Activated naive CD8-positive, alpha-beta T cell (primary cell): Measurements from ENCODE around the gene ORC1.
"Not testable (repeated sequence)": the region's sequence is repeated elsewhere in the genome, so short reads cannot be mapped to it uniquely, and the experiment has no call there.

Source experiments
- H3K27ac Mint-ChIP-seq: one replicate; pipeline ENCODE4 v1.8.0; 2021; ENCODE audit warnings: mixed read lengths
- H3K27me3 Mint-ChIP-seq: one replicate; pipeline ENCODE4 v1.8.0; 2021; ENCODE audit warnings: mixed read lengths
- H3K36me3 Mint-ChIP-seq: one replicate; pipeline ENCODE4 v1.8.0; 2021; ENCODE audit warnings: mixed read lengths
- H3K4me1 Mint-ChIP-seq: one replicate; pipeline ENCODE4 v1.8.0; 2021; ENCODE audit warnings: low read depth, mixed read lengths
- H3K4me3 Mint-ChIP-seq: one replicate; pipeline ENCODE4 v1.8.0; 2021; ENCODE audit warnings: mild to moderate bottlenecking, mixed read lengths
- H3K9me3 Mint-ChIP-seq: one replicate; pipeline ENCODE4 v1.8.0; 2021; ENCODE audit warnings: low read depth, mixed read lengths

The ORC1 gene

DNA sequence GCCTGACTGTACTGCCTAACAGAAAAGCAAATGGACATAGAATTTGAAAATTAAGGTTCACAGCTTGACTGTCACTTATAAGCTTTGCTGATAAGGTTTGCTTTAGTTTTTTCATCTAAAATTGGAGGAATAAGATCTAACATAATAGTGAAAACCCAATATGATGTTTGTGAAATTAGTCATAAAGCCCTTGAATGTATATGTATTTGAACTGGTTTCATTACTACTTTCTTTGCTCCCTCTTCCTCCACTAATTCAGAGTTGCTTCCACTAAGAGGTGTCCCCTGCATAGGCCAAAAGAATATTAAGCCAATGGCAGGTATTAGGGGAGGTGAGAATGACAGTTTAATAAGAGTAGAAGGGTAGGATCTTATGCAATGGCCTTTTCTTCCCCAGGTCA lies 10.7 kb upstream of the ORC1 start:
- no peaks in the 10 kb centered on the region for H3K9me3 Mint-ChIP-seq
- peaks cover 27% of the 10 kb centered on the region for H3K4me1 Mint-ChIP-seq
- H3K27ac Mint-ChIP-seq, result no peak overlapping the region
- no peaks in the 10 kb centered on the region for H3K27me3 Mint-ChIP-seq
- no peak overlapping the region for H3K4me3 Mint-ChIP-seq
- H3K36me3 Mint-ChIP-seq, result peaks cover 16% of the 10 kb centered on the region

GRCh38 chr1:52413410-52413989 lies 9.3 kb upstream of the ORC1 start:
- Mint-ChIP-seq H3K27me3 (no peaks in the 10 kb centered on the region), H3K27ac (no peak overlapping the region), H3K4me1 (peaks cover 18% of the 10 kb centered on the region), H3K36me3 (peaks cover 17% of the 10 kb centered on the region), H3K9me3 (no peaks in the 10 kb centered on the region), H3K4me3 (no peak overlapping the region)

DNA sequence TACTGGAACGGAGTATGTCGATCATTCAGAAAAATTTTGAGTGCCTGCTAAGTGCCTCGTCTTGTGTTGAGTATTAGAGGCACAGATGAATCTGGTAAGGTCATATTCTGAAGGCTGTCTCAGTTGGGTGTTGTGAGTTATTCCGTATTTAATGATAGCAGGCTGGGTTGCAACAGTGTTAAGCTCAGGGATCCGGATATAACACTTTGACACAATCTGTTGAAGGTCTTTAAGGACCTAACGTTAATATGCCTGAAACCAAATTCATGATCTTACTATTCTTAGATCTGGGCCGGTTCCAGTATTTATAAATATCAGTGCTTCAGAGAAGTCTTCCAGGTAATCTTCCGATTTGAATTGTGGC lies 734 bp upstream of the ORC1 start:
- Mint-ChIP-seq H3K4me1 (peaks cover 37% of the 10 kb centered on the region), H3K36me3 (peaks cover 19% of the 10 kb centered on the region)

DNA sequence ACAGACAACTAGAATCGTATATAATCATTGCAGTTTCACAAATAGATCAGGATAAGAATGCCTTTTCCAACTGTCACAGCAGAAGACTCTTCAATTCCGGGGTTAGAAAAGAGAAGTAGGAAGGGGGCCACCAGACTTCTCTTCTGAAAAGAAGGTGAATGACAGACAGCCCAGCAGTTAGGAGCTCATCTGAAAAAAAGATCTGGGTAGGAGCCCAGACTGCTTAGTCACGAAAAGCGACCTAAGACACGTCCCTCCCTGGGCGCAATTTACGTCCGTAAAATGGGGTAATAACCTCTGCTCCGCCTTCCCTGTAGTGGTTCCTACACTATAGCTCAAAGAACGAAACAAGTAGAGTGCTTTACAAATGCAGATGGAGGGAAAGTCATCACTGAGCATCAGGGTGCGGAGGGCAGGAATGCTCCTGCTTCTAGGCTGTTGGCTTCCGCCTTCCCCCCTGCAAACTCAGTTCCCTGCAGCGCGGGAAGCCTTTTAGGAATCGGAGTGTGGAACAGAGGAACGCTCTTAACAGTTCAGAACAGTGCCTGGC lies 582 bp downstream of the ORC1 start:
- no peaks in the 10 kb centered on the region for H3K9me3 Mint-ChIP-seq
- H3K36me3 Mint-ChIP-seq, result peaks cover 18% of the 10 kb centered on the region
- peak overlapping the region; percentile 99 for H3K27ac Mint-ChIP-seq
- peaks cover 33% of the 10 kb centered on the region for H3K4me1 Mint-ChIP-seq
- H3K27me3 Mint-ChIP-seq, result no peaks in the 10 kb centered on the region
- peak overlapping the region; percentile 100 for H3K4me3 Mint-ChIP-seq

More for the DNA sequence above, 734 bp upstream of the ORC1 start:
- no peaks in the 10 kb centered on the region for H3K27me3 Mint-ChIP-seq
- peak overlapping the region; percentile 100 for H3K4me3 Mint-ChIP-seq
- H3K27ac Mint-ChIP-seq, result peak overlapping the region; percentile 99
- no peaks in the 10 kb centered on the region for H3K9me3 Mint-ChIP-seq

DNA sequence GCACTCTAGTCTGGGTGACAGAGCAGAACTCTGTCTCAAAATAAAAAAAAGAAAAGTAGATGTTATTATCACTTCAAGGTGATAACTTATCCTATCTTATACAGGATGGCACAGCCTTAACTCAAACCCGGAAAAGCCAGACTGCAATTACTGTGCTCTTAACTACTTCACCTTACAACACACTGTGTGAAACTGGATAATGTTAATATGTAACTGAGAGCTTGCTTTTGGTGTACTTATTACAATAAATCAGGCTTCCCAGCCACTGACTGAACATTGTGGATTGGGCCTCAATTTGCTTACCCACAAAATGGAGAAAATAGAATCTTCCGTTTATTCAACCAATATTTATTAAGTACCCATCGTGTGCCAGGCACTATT lies 1.4 kb downstream of the ORC1 start:
- no peaks in the 10 kb centered on the region for H3K27me3 Mint-ChIP-seq
- H3K4me3 Mint-ChIP-seq, result peak overlapping the region; percentile 100
- peaks cover 18% of the 10 kb centered on the region for H3K36me3 Mint-ChIP-seq
- H3K4me1 Mint-ChIP-seq, result peaks cover 33% of the 10 kb centered on the region
- H3K9me3 Mint-ChIP-seq, result no peaks in the 10 kb centered on the region
- H3K27ac Mint-ChIP-seq, result no peak overlapping the region

DNA sequence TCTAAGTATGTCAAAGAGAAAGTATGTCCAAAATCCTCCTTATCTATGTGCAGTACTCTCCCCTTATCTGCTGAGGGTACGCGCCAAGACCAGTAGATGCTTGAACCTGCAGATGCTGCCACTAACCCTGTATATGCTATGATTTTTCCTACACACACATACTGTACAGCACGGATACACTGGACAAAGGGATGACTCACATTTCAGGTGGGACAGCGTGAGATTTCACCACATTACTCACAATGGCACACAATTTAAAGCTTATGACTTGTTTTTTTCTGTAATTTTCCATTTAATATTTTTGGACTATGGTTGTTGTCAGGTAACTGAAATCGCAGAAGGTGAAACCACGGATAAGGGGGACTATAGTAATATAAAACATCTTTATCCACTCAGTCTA lies 4.1 kb downstream of the ORC1 start:
- H3K36me3 Mint-ChIP-seq, result peaks cover 18% of the 10 kb centered on the region
- peaks cover 15% of the 10 kb centered on the region for H3K4me1 Mint-ChIP-seq
- no peaks in the 10 kb centered on the region for H3K9me3 Mint-ChIP-seq
- H3K4me3 Mint-ChIP-seq, result no peak overlapping the region
- H3K27me3 Mint-ChIP-seq, result no peaks in the 10 kb centered on the region
- no peak overlapping the region for H3K27ac Mint-ChIP-seq

- Mint-ChIP-seq H3K4me1 (peaks cover 12% of the 10 kb centered on the region), H3K27ac (no peak overlapping the region), H3K4me3 (no peak overlapping the region), H3K9me3 (no peaks in the 10 kb centered on the region), H3K36me3 (peaks cover 18% of the 10 kb centered on the region), H3K27me3 (no peaks in the 10 kb centered on the region)
These were observed 4.6 kb downstream of the ORC1 start for GRCh38 chr1:52399629-52400028.

DNA sequence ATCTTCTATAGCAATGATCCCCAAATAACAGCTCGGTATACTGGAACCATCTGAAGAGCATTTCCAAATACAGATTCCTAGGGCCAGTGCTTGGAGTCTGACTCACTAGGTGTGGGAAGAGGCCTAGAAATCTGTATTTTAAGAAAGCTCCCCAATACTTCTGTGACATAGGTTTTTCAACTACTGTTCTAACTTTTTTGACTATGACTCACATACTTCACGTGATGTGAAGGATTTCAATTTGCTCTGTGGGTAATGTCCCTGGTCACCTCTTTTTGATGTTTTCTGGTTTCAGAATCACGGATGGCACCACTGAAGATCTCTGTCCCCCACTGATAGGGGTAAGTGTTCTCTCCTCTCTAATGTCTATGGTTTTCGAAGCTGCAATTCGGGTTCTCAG lies 11.0 kb downstream of the ORC1 start:
- no peaks in the 10 kb centered on the region for H3K9me3 Mint-ChIP-seq
- H3K4me3 Mint-ChIP-seq, result no peak overlapping the region
- H3K4me1 Mint-ChIP-seq, result no peaks in the 10 kb centered on the region
- peaks cover 26% of the 10 kb centered on the region for H3K36me3 Mint-ChIP-seq
- no peaks in the 10 kb centered on the region for H3K27me3 Mint-ChIP-seq
- no peak overlapping the region for H3K27ac Mint-ChIP-seq

DNA sequence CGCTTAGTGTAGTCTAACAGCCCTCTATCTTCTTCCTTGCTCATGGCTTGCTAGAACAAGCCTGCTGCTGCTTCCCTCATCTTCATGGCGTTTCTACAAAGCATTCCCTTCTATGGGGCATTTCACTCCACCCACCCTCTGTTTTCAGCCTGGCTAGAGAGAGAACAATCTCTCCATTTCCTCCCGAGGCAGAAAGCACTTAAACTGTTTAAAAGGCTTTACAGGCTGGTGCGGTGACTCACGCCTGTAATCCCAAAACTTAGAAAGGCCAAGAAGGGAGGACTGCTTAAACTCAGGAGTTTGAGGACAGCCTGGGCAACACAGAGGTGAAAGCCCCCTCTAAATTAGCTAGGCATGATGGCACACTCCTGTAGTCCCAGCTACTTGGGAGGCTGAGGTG lies 17.8 kb downstream of the ORC1 start:
- Mint-ChIP-seq H3K27ac (no peak overlapping the region), H3K27me3 (no peaks in the 10 kb centered on the region), H3K4me3 (no peak overlapping the region), H3K4me1 (no peaks in the 10 kb centered on the region), H3K9me3 (no peaks in the 10 kb centered on the region), H3K36me3 (peaks cover 18% of the 10 kb centered on the region)

DNA sequence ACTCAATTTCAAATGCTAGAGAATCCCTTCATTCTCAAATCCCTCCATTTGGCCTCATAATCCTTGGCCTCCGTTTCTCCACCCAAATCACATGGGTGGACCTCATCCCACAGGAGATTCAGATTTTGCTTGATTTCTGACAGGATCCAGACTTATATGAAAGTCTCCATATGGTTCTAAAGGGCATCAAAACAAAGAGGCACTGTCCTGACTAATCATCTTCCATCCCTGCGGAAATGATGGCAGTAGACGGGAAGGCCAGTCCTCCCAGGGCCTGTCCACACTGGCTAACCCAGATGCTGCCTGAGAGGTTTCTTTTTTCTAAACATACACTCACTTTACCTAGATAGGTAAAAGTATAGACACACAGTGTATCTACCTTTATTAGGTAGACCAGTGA lies 18.8 kb downstream of the ORC1 start:
- no peak overlapping the region for H3K27ac Mint-ChIP-seq

DNA sequence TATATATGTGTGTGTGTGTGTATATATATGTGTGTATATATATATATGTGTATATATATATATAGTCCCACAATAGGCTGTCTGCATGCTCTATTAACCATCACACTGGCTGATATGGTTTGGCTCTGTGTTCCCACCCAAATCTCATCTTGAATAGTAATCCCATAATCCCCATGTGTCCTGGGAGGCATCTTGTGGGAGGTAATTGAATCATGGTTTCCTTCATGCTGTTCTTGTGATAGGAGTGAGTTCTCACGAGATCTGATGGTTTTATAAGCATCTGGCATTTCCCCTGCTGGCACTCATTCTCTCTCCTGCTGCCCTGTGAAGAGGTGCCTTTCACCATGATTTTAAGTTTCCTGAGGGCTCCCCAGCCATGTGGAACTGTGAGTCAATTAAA lies 34.4 kb downstream of the ORC1 start:
- not testable (repeated sequence) for H3K4me3 Mint-ChIP-seq, H3K9me3 Mint-ChIP-seq, H3K27me3 Mint-ChIP-seq, H3K36me3 Mint-ChIP-seq, H3K27ac Mint-ChIP-seq
- peaks cover 32% of the 10 kb centered on the region for H3K4me1 Mint-ChIP-seq

More for the DNA sequence above, 18.8 kb downstream of the ORC1 start:
- Mint-ChIP-seq H3K4me1 (no peaks in the 10 kb centered on the region), H3K9me3 (no peaks in the 10 kb centered on the region), H3K4me3 (no peak overlapping the region), H3K36me3 (peaks cover 18% of the 10 kb centered on the region), H3K27me3 (no peaks in the 10 kb centered on the region)

GRCh38 chr1:52368383-52369172 lies 35.6 kb downstream of the ORC1 start:
- Mint-ChIP-seq H3K27ac (no peak overlapping the region), H3K27me3 (no peaks in the 10 kb centered on the region), H3K9me3 (no peaks in the 10 kb centered on the region), H3K36me3 (peaks cover 2% of the 10 kb centered on the region), H3K4me3 (peak overlapping the region; percentile 79), H3K4me1 (peaks cover 43% of the 10 kb centered on the region)

- H3K4me1 Mint-ChIP-seq, result peaks cover 48% of the 10 kb centered on the region
- peak overlapping the region; percentile 56 for H3K4me3 Mint-ChIP-seq
- no peaks in the 10 kb centered on the region for H3K9me3 Mint-ChIP-seq
- no peak overlapping the region for H3K27ac Mint-ChIP-seq
- H3K36me3 Mint-ChIP-seq, result no peaks in the 10 kb centered on the region
- no peaks in the 10 kb centered on the region for H3K27me3 Mint-ChIP-seq
These were observed 37.0 kb downstream of the ORC1 start for GRCh38 chr1:52367272-52367671.

- H3K4me1 Mint-ChIP-seq, result peaks cover 51% of the 10 kb centered on the region
- no peaks in the 10 kb centered on the region for H3K9me3 Mint-ChIP-seq
- peak overlapping the region; percentile 97 for H3K4me3 Mint-ChIP-seq
- H3K36me3 Mint-ChIP-seq, result peaks cover 2% of the 10 kb centered on the region
- peak overlapping the region; percentile 70 for H3K27ac Mint-ChIP-seq
- no peaks in the 10 kb centered on the region for H3K27me3 Mint-ChIP-seq
These were observed 37.8 kb downstream of the ORC1 start for GRCh38 chr1:52366517-52366827.

DNA sequence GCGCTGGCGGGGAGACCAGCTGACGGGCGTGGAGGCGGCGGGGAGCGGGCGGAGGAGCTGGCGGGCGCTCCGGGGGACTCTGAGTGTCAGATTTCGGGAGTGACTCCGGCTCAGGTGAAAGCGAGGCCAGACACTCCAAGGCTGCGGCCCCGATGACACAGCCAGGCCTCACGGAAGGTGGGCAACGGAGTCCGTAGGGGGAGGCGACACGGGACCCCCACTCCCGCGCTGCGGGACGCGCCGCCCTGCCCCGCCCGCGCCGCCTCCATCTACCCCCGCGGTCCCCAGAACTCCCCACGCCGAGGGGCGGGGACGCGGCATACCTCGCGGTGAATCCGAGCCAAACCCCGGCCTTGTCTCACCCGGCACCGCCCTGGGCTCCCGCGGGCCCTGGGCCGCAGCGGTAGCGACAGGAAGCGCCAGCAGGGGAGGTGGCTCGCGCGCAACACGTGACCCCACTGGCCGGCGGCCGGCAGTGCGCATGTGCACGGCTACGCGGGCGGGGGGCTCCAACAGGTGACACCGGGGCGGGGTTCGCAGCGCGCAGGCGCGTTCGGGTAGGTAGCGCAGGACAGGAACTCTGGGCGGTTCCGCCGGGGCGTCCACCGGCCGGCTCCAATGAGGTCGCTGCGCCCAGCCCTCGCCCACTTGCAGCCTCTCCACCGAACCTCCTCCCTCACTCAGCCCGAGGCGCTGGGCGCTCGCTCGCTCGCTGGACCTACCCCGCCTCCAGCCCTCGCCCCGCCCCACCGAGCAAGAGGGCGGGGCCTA lies 38.3 kb downstream of the ORC1 start, which contains the start of gene CC2D1B:
Gene CC2D1B (minus strand): TSS at position 460 of the 771 bp plus-strand sequence. CDS start 1,585 bp downstream, outside the sequence.
- H3K36me3 Mint-ChIP-seq, result peaks cover 2% of the 10 kb centered on the region
- peaks cover 52% of the 10 kb centered on the region for H3K4me1 Mint-ChIP-seq
- H3K4me3 Mint-ChIP-seq, result peak within 1 kb of the TSS; percentile 97
- no peaks in the 10 kb centered on the region for H3K27me3 Mint-ChIP-seq
- H3K9me3 Mint-ChIP-seq, result no peaks in the 10 kb centered on the region
- H3K27ac Mint-ChIP-seq, result peak within 1 kb of the TSS; percentile 92
